Peyer's patch (tissue), 4 donors: ENCODE measurements around the gene LENG1.

Experiments
- CTCF ChIP-seq, 6 experiments: fragments of 450-650 bp in 4 of 6; fragments of 200-600 bp in 2 of 6; sonication (generic) in 1 of 6; IDR thresholded peaks; one replicate each; pipeline ENCODE4 v1.5.1; 2017 to 2019; ENCODE audit warnings: antibody characterized with exemption in 6 of 6, mild to moderate bottlenecking in 3 of 6, moderate library complexity in 1 of 6
- POLR2A ChIP-seq, 2 donors: fragments of 450-650 bp; IDR thresholded peaks; one replicate each; pipeline ENCODE4 v1.5.1; 2017; ENCODE audit warnings: antibody characterized with exemption in 2 of 2, mild to moderate bottlenecking in 2 of 2, moderate library complexity in 2 of 2

GRCh38 chr19:54124393-54124792 lies 35.1 kb downstream of the LENG1 start:
- TF ChIP-seq CTCF (IDR thresholded peaks at IDR 0.05) (no peak), POLR2A (IDR thresholded peaks at IDR 0.05) (no peak)
